H1 (cell line): ENCODE results near the gene CACFD1. TPM values are rescaled to one million over a fixed set of nuclear protein-coding genes. Genes with fewer than 3 reads are reported as not detected.
A peak's percentile ranks its signal among the peaks of the same experiment; 100 is the strongest.

Source experiments
- CTCF ChIA-PET: fragments of 300-600 bp; sonication (Branson Sonifier 250); formaldehyde crosslinking; loops from one replicate; lab custom pipeline; 2021; ENCODE audit not compliant: partially characterized antibody; lab: Charles Lee
- POLR2A ChIA-PET: fragments of 300-600 bp; sonication (Branson Sonifier 250); formaldehyde crosslinking; loops from one replicate; lab custom pipeline; 2021; ENCODE audit warnings: inconsistent platforms; ENCODE audit not compliant: partially characterized antibody; lab: Charles Lee
- DNase-seq, 2 experiments: peaks; one replicate each; pipeline versions ENCODE4 v3.0.0 to v3.0.0-alpha.2; 2010 to 2022; ENCODE audit warnings: low spot score in 2 of 2, low read depth in 1 of 2, mixed read lengths in 1 of 2
- FAIRE-seq: peaks from 2 replicates; lab custom pipeline; 2011; peaks lifted over from hg19 to GRCh38; lab: Jason Lieb, UNC
- H2AFZ ChIP-seq: 2 replicates; pipeline ENCODE4 v1.8.1; 2012; ENCODE audit warnings: low read length, inconsistent platforms
- H2AK5ac ChIP-seq: 2 replicates; pipeline ENCODE4 v1.6.1; 2013; ENCODE audit warnings: low read depth, low read length
- H2BK120ac ChIP-seq: replicated peaks from 2 replicates; pipeline ENCODE3; 2013; ENCODE audit warnings: low read depth, low read length, inconsistent platforms
- H2BK12ac ChIP-seq: 2 replicates; pipeline ENCODE4 v1.6.1; 2013; ENCODE audit warnings: low read depth, low read length
- H2BK15ac ChIP-seq: 2 replicates; pipeline ENCODE4 v1.6.1; 2013; ENCODE audit warnings: low read length
- H2BK20ac ChIP-seq: 2 replicates; pipeline ENCODE4 v1.6.1; 2013; ENCODE audit warnings: low read length
- H2BK5ac ChIP-seq: 2 replicates; pipeline ENCODE4 v1.6.1; 2013; ENCODE audit warnings: low read depth, low read length
- H3K14ac ChIP-seq: 2 replicates; pipeline ENCODE4 v1.6.1; 2013; ENCODE audit warnings: inconsistent platforms; ENCODE audit not compliant: insufficient read length
- H3K18ac ChIP-seq: 2 replicates; pipeline ENCODE4 v1.6.1; 2013; ENCODE audit warnings: low read length; ENCODE audit errors: extremely low read depth
- H3K23ac ChIP-seq: 2 replicates; pipeline ENCODE4 v1.6.1; 2013; ENCODE audit warnings: inconsistent platforms; ENCODE audit not compliant: insufficient read length
- H3K23me2 ChIP-seq: 2 replicates; pipeline ENCODE4 v1.6.1; 2013; ENCODE audit warnings: low read depth, low read length
- H3K27ac ChIP-seq: 2 replicates; pipeline ENCODE4 v1.6.1; 2011; ENCODE audit warnings: low read depth, low read length, inconsistent platforms
- H3K27me3 ChIP-seq, 4 experiments: replicated peaks in 1 of 4; 1 replicate in 1 of 4; 2 replicates in 3 of 4; pipeline versions ENCODE4 v1.6.1 to v1.8.1; 2011 to 2013; ENCODE audit warnings: low read length in 3 of 4, mild to moderate bottlenecking in 3 of 4, inconsistent platforms in 2 of 4, mixed read lengths in 2 of 4, moderate library complexity in 1 of 4; ENCODE audit not compliant: control insufficient read depth in 3 of 4, insufficient read depth in 3 of 4; ENCODE audit errors: extremely low read depth in 1 of 4
- H3K36me3 ChIP-seq, 4 experiments: 2 replicates each; pipeline versions ENCODE4 v1.6.1 to v1.8.1; 2011 to 2013; ENCODE audit warnings: mild to moderate bottlenecking in 4 of 4, low read length in 3 of 4, moderate library complexity in 2 of 4, control low read depth in 1 of 4, inconsistent platforms in 1 of 4; ENCODE audit not compliant: insufficient read depth in 4 of 4, control insufficient read depth in 2 of 4
- H3K4ac ChIP-seq: replicated peaks from 2 replicates; pipeline ENCODE3; 2013; ENCODE audit warnings: low read length, low read depth, mixed read lengths, inconsistent platforms; ENCODE audit not compliant: insufficient read length
- H3K4me1 ChIP-seq, 4 experiments: replicated peaks in 1 of 4; 1 replicate in 1 of 4; 2 replicates in 3 of 4; pipeline versions ENCODE4 v1.6.1 to v1.8.1; 2011 to 2013; ENCODE audit warnings: low read length in 3 of 4, inconsistent platforms in 2 of 4, mixed read lengths in 1 of 4; ENCODE audit not compliant: insufficient read depth in 4 of 4, control insufficient read depth in 3 of 4
- H3K4me2 ChIP-seq, 2 experiments: 2 replicates each; pipeline versions ENCODE4 v1.6.1 to v1.8.1; 2011 to 2013; ENCODE audit warnings: low read depth in 2 of 2, low read length in 2 of 2, control low read depth in 1 of 2, inconsistent platforms in 1 of 2, mild to moderate bottlenecking in 1 of 2; ENCODE audit not compliant: insufficient read depth in 1 of 2
- H3K4me3 ChIP-seq, 4 experiments: fragments of 200-600, 300-600 bp in 1 of 4; sonication (generic), shearing (Covaris generic), sonication (Bioruptor Twin) in 1 of 4; 2 replicates each; pipeline versions ENCODE4 v1.5.1 to v1.8.1; 2011 to 2016; ENCODE audit warnings: low read length in 4 of 4, low read depth in 3 of 4, control low read depth in 2 of 4, inconsistent platforms in 2 of 4, mild to moderate bottlenecking in 2 of 4, mixed read lengths in 1 of 4, moderate library complexity in 1 of 4; ENCODE audit not compliant: insufficient read depth in 2 of 4; ENCODE audit errors: extremely low read depth in 1 of 4
- H3K56ac ChIP-seq: replicated peaks from 2 replicates; pipeline ENCODE3; 2013; ENCODE audit warnings: low read depth, mild to moderate bottlenecking, mixed read lengths, low read length, inconsistent platforms; ENCODE audit not compliant: insufficient read length
- H3K79me1 ChIP-seq: 2 replicates; pipeline ENCODE4 v1.6.1; 2013; ENCODE audit warnings: low read depth, low read length, control low read depth
- H3K79me2 ChIP-seq, 2 experiments: 2 replicates each; pipeline versions ENCODE4 v1.6.1 to v1.8.1; 2012 to 2013; ENCODE audit warnings: low read length in 2 of 2, mild to moderate bottlenecking in 2 of 2, inconsistent platforms in 1 of 2; ENCODE audit not compliant: insufficient read depth in 2 of 2, control insufficient read depth in 1 of 2
- H3K9ac ChIP-seq, 4 experiments: replicated peaks in 1 of 4; 1 replicate in 1 of 4; 2 replicates in 3 of 4; pipeline versions ENCODE4 v1.6.1 to v1.8.1; 2011 to 2013; ENCODE audit warnings: low read depth in 3 of 4, low read length in 3 of 4, control low read depth in 2 of 4, mild to moderate bottlenecking in 2 of 4, moderate library complexity in 2 of 4, inconsistent platforms in 1 of 4; ENCODE audit errors: extremely low read depth in 1 of 4
- H3K9me3 ChIP-seq, 2 experiments: 2 replicates each; pipeline versions ENCODE4 v1.6.1 to v1.8.1; 2012 to 2013; ENCODE audit warnings: mild to moderate bottlenecking in 2 of 2, moderate library complexity in 2 of 2, control low read depth in 1 of 2, inconsistent platforms in 1 of 2, low read depth in 1 of 2, low read length in 1 of 2, mixed read lengths in 1 of 2; ENCODE audit not compliant: insufficient read depth in 2 of 2
- H4K20me1 ChIP-seq, 2 experiments: replicated peaks in 1 of 2; 2 replicates each; pipeline versions ENCODE3 to v1.8.1; 2011 to 2013; ENCODE audit warnings: inconsistent platforms in 2 of 2, low read length in 2 of 2, mild to moderate bottlenecking in 1 of 2; ENCODE audit not compliant: insufficient read depth in 2 of 2, control insufficient read depth in 1 of 2
- H4K5ac ChIP-seq: 2 replicates; pipeline ENCODE4 v1.6.1; 2013; ENCODE audit warnings: low read length, low read depth, mixed read lengths, inconsistent platforms; ENCODE audit not compliant: insufficient read length
- H4K8ac ChIP-seq: 2 replicates; pipeline ENCODE4 v1.8.0; 2013; ENCODE audit warnings: mild to moderate bottlenecking, moderate library complexity, low read length, inconsistent platforms; ENCODE audit not compliant: insufficient read depth; ENCODE audit errors: extremely low read depth
- H4K91ac ChIP-seq: replicated peaks from 2 replicates; pipeline ENCODE3; 2013; ENCODE audit warnings: low read length, mixed read lengths, inconsistent platforms; ENCODE audit not compliant: insufficient read length
- CHD1 ChIP-seq: IDR thresholded peaks from 2 replicates; pipeline ENCODE4 v1.6.1; 2012; ENCODE audit warnings: low read depth, low read length, improper control_type of control experiment
- HDAC2 ChIP-seq, 2 experiments: fragments of 300-600 bp in 1 of 2; sonication (generic) in 1 of 2; IDR thresholded peaks; 2 replicates each; pipeline ENCODE4 v1.6.1; 2011 to 2012; ENCODE audit warnings: low read depth in 2 of 2, low read length in 2 of 2, mild to moderate bottlenecking in 2 of 2, moderate library complexity in 2 of 2, borderline replicate concordance in 1 of 2, inconsistent platforms in 1 of 2
- HDAC6 ChIP-seq: IDR thresholded peaks from one replicate; pipeline ENCODE4 v1.7.1; 2012; ENCODE audit warnings: low read depth, mild to moderate bottlenecking, inconsistent platforms, low read length, moderate library complexity
- JUN ChIP-seq: IDR thresholded peaks from 2 replicates; pipeline ENCODE4 v1.6.1; 2011; ENCODE audit warnings: low read depth, mild to moderate bottlenecking, improper control_type of control experiment, low read length
- RXRA ChIP-seq: IDR thresholded peaks from 2 replicates; pipeline ENCODE4 v1.6.1; 2011; ENCODE audit warnings: low read depth, mild to moderate bottlenecking, low read length, moderate library complexity; ENCODE audit not compliant: insufficient read depth
- SIRT6 ChIP-seq: IDR thresholded peaks from one replicate; pipeline ENCODE4 v1.7.1; 2012; ENCODE audit warnings: low read length, inconsistent platforms
- SIX5 ChIP-seq: IDR thresholded peaks from 2 replicates; pipeline ENCODE4 v1.6.1; 2011; ENCODE audit warnings: mild to moderate bottlenecking, low read depth, low read length
- SP1 ChIP-seq: IDR thresholded peaks from 2 replicates; pipeline ENCODE4 v1.6.1; 2011; ENCODE audit warnings: low read depth, low read length
- TBP ChIP-seq: IDR thresholded peaks from 2 replicates; pipeline ENCODE4 v1.6.1; 2011; ENCODE audit warnings: low read depth, low read length, improper control_type of control experiment
- TEAD4 ChIP-seq: IDR thresholded peaks from 2 replicates; pipeline ENCODE4 v1.6.1; 2012; ENCODE audit warnings: low read depth, low read length, inconsistent platforms, mixed read lengths
- WGBS, 2 experiments: shearing (Covaris generic) in 1 of 2; methylation state at CpG; one replicate each; pipeline versions ENCODE4 v1.1.6 to v1.1.7; 2013 to 2015; ENCODE audit warnings: low lambda C conversion rate in 2 of 2, mixed read lengths in 2 of 2, inconsistent platforms in 1 of 2, low coverage in 1 of 2, missing lambda C conversion rate in 1 of 2; ENCODE audit not compliant: insufficient replicate concordance in 2 of 2, insufficient coverage in 1 of 2, insufficient read length in 1 of 2; ENCODE audit errors: extremely low coverage in 1 of 2, missing lambda C conversion rate in 1 of 2; 5-methylcytosine and 5-hydroxymethylcytosine counted together
- polyA plus RNA-seq, 7 experiments: library from polyadenylated mRNA; depleted of rRNA in 3 of 7; stranded (reverse) in 5 of 7; unstranded in 2 of 7; fragments of >200 nt in 5 of 7; fragments of 200-250 nt in 2 of 7; gene quantifications; 1 replicate in 5 of 7; 2 replicates in 1 of 7; 4 replicates in 1 of 7; pipeline versions ENCODE4 v1.2.1 to v1.2.3, GENCODE V29; 2011 to 2013; ENCODE audit warnings: missing spikeins in 2 of 7, mixed read lengths in 2 of 7
- total RNA-seq: library from RNA; stranded (reverse); fragmentation: NEBNext Ultra II Directional; extraction: Animal tissue kit (Norgen Biotek cat#: 25700); gene quantifications from 2 replicates; pipeline ENCODE4 v1.2.1, GENCODE V29; 2021
- TF ChIP-seq, protein P1 (sequence below), 3 experiments: IDR thresholded peaks; 1 replicate in 2 of 3; 2 replicates in 1 of 3; pipeline versions ENCODE4 v1.5.1 to v1.6.1; 2011; ENCODE audit warnings: low read length in 3 of 3, mild to moderate bottlenecking in 3 of 3, inconsistent platforms in 2 of 3, low read depth in 1 of 3, moderate library complexity in 1 of 3; ENCODE audit not compliant: insufficient read depth in 1 of 3; ENCODE audit errors: control extremely low read depth in 1 of 3

CACFD1 gene
- total and polyA plus RNA-seq, 2 of the 8 experiments (the other 6 are each of a cell fraction or from before 2014, with no cell fraction given): 13.4 to 15.5 TPM

- Histone ChIP-seq H2BK15ac (no peak overlapping the region), H2BK120ac (no peak overlapping the region), H3K23me2 (peaks cover 4% of the 10 kb centered on the region), H4K91ac (no peak overlapping the region), H3K27me3 (no peaks in the 10 kb centered on the region; a peak in 1 of 7 replicates), H3K4me1 (peaks cover 0 to 20% (median 5%) of the 10 kb centered on the region in 4 experiments; a peak in 4 of 7 replicates), H3K36me3 (peaks cover 2 to 18% (median 8%) of the 10 kb centered on the region in 4 experiments; a peak in 7 of 8 replicates), H3K4me2 (peak overlapping the region; percentile 68 to 76), H3K79me1 (peaks cover 18% of the 10 kb centered on the region), H3K4me3 (peak overlapping the region in 3 of 4 experiments; percentile 19 to 96 (median 91); a peak in 4 of 8 replicates), H3K23ac (no peak overlapping the region), H2BK12ac (0 out of 2 replicates have a peak overlapping the region, but pooled peaks have one; percentile 27), H2BK5ac (no peak overlapping the region), H4K8ac (no peak overlapping the region; the same call in 1 of the 2 replicates), H4K5ac (no peak overlapping the region), H3K79me2 (peaks cover 0 to 34% of the 10 kb centered on the region in 2 experiments; a peak in 2 of 4 replicates), H2AFZ (no peak overlapping the region), H4K20me1 (peaks cover 0 to 13% of the 10 kb centered on the region in 2 experiments), H3K9ac (no peak overlapping the region), H3K14ac (no peak overlapping the region), H3K4ac (no peak overlapping the region), H3K18ac (no peak overlapping the region), H3K56ac (no peak overlapping the region), H3K27ac (no peak overlapping the region), H3K9me3 (no peaks in the 10 kb centered on the region), H2BK20ac (no peak overlapping the region), H2AK5ac (no peak overlapping the region)
- FAIRE-seq: no peak
- CTCF ChIA-PET: interaction anchor here (0.7 to 1.8 kb wide), 7 partner anchors 13 to 254 kb away, joined by 3 to 5 read pairs (median 3); no protein-coding TSS in a partner anchor
- WGBS, 2 experiments: 54% methylated on average over 13 of the region's 13 CpGs; no CpG with 5 or more reads in 1 of the 2 experiments
- no peak for DNase-seq
- POLR2A ChIA-PET: interaction anchor here (0.6 to 5.0 kb wide), 18 partner anchors 9 to 1826 kb away, joined by 3 to 29 read pairs (median 3); partner anchors contain the start of genes CACFD1, MED22, RPL7A and SURF1
- TF ChIP-seq SIRT6 (no peak), SP1 (no peak), JUN (no peak), SIX5 (no peak), TEAD4 (no peak), TBP (no peak), HDAC6 (no peak), HDAC2 (IDR thresholded peaks at IDR 0.05; ENCODE audit: borderline replicate concordance in 1 of 2, low read depth in 2 of 2, low read length in 2 of 2) (no peak), RXRA (no peak), CHD1 (no peak)
- TF ChIP-seq, protein P1, sequence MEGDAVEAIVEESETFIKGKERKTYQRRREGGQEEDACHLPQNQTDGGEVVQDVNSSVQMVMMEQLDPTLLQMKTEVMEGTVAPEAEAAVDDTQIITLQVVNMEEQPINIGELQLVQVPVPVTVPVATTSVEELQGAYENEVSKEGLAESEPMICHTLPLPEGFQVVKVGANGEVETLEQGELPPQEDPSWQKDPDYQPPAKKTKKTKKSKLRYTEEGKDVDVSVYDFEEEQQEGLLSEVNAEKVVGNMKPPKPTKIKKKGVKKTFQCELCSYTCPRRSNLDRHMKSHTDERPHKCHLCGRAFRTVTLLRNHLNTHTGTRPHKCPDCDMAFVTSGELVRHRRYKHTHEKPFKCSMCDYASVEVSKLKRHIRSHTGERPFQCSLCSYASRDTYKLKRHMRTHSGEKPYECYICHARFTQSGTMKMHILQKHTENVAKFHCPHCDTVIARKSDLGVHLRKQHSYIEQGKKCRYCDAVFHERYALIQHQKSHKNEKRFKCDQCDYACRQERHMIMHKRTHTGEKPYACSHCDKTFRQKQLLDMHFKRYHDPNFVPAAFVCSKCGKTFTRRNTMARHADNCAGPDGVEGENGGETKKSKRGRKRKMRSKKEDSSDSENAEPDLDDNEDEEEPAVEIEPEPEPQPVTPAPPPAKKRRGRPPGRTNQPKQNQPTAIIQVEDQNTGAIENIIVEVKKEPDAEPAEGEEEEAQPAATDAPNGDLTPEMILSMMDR (IDR thresholded peaks at IDR 0.05; ENCODE audit: control extremely low read depth in 1 of 3, insufficient read depth in 1 of 3, low read depth in 1 of 3, low read length in 3 of 3): no peak
These were observed 40.8 kb upstream of the CACFD1 start for GRCh38 chr9:133419005-133419404.
